A549 (cell line): ENCODE data around the gene ZMYND10. TPM values are rescaled to one million over a fixed set of nuclear protein-coding genes. Genes with fewer than 3 reads are reported as not detected.

Experiments
- ATAC-seq, 2 experiments: fragments of 200-7000 bp in 1 of 2; fragments of >200 bp in 1 of 2; cut with Nextera tagmentation in 1 of 2; cut with Tn5 transposase in 1 of 2; 3 replicates each; pipeline versions ENCODE4 v1.8.0 to v1.9.1; 2018 to 2020; ENCODE audit warnings: mild to moderate bottlenecking in 1 of 2, moderate library complexity in 1 of 2
- CTCF ChIA-PET: fragments of 300-600 bp; sonication (Branson Sonifier 250); formaldehyde crosslinking; extraction: SDS; loops from one replicate; lab custom pipeline; 2021; ENCODE audit warnings: antibody characterized with exemption, inconsistent platforms; lab: Yijun Ruan, JAX
- POLR2A ChIA-PET: fragments of 350-600 bp; formaldehyde crosslinking; extraction: SDS; loops from one replicate; lab custom pipeline; 2021; ENCODE audit warnings: antibody characterized with exemption, inconsistent platforms; lab: Yijun Ruan, JAX
- DNase-seq, 2 experiments: peaks; one replicate each; pipeline versions ENCODE4 v3.0.0 to v3.0.0-alpha.2; 2011 to 2016; ENCODE audit warnings: low read depth in 1 of 2, low spot score in 1 of 2
- FAIRE-seq: peaks from 2 replicates; lab custom pipeline; 2011; peaks lifted over from hg19 to GRCh38; lab: Jason Lieb, UNC
- H3K27ac ChIP-seq, 2 experiments: fragments of >200 bp; sonication (Bioruptor Twin); formaldehyde crosslinking; 3 replicates each; pipeline ENCODE4 v1.5.1; 2016 to 2017
- H3K4me1 ChIP-seq: fragments of >200 bp; sonication (Bioruptor Twin); formaldehyde crosslinking; 3 replicates; pipeline ENCODE4 v1.6.1; 2016
- H3K4me2 ChIP-seq: fragments of >200 bp; sonication (Bioruptor Twin); formaldehyde crosslinking; 3 replicates; pipeline ENCODE4 v1.6.1; 2016
- H3K4me3 ChIP-seq: fragments of >200 bp; sonication (Bioruptor Twin); formaldehyde crosslinking; 3 replicates; pipeline ENCODE4 v1.5.1; 2016
- H3K9me3 ChIP-seq: fragments of >200 bp; sonication (Bioruptor Twin); formaldehyde crosslinking; 3 replicates; pipeline ENCODE4 v1.6.1; 2016
- BCL3 ChIP-seq: fragments of >200 bp; sonication (Bioruptor Twin); formaldehyde crosslinking; IDR thresholded peaks from 3 replicates; pipeline ENCODE4 v1.6.1; 2016
- CBX8 ChIP-seq: fragments of 200-600 bp; sonication (generic); IDR thresholded peaks from 2 replicates; pipeline ENCODE4 v1.6.1; 2016
- CEBPB ChIP-seq, 2 experiments: fragments of >200 bp in 1 of 2; sonication (Bioruptor Twin) in 1 of 2; formaldehyde crosslinking in 1 of 2; IDR thresholded peaks; 2 replicates each; pipeline ENCODE4 v1.6.1; 2012 to 2016
- CTCF ChIP-seq: fragments of >200 bp; sonication (Bioruptor Twin); formaldehyde crosslinking; IDR thresholded peaks from 3 replicates; pipeline ENCODE4 v1.5.1; 2016
- EHF ChIP-seq: fragments of 250-450 bp; sonication (Bioruptor Pico); IDR thresholded peaks from 2 replicates; pipeline ENCODE4 v1.5.0; 2020; ENCODE audit warnings: mild to moderate bottlenecking
- EHMT2 ChIP-seq: fragments of 200-600 bp; sonication (generic); IDR thresholded peaks from 2 replicates; pipeline ENCODE4 v1.6.1; 2016; ENCODE audit warnings: antibody characterized with exemption, low read depth, mild to moderate bottlenecking, moderate library complexity
- FOXS1 ChIP-seq: fragments of 250-450 bp; sonication (Bioruptor Pico); IDR thresholded peaks from 2 replicates; pipeline ENCODE4 v1.5.0; 2020; ENCODE audit warnings: mild to moderate bottlenecking, moderate library complexity
- GATA3 ChIP-seq: IDR thresholded peaks from 2 replicates; pipeline ENCODE4 v1.6.1; 2012; ENCODE audit warnings: borderline replicate concordance
- HMGXB4 ChIP-seq: fragments of 250-450 bp; sonication (Bioruptor Pico); IDR thresholded peaks from 2 replicates; pipeline ENCODE4 v1.5.0; 2021; ENCODE audit warnings: mild to moderate bottlenecking, moderate library complexity, borderline replicate concordance
- HOXA7 ChIP-seq: fragments of 250-450 bp; sonication (Bioruptor Pico); IDR thresholded peaks from 2 replicates; pipeline ENCODE4 v1.5.0; 2020; ENCODE audit warnings: mild to moderate bottlenecking, moderate library complexity
- HOXB5 ChIP-seq: fragments of 250-450 bp; sonication (Bioruptor Pico); IDR thresholded peaks from 2 replicates; pipeline ENCODE4 v1.5.0; 2020; ENCODE audit warnings: mild to moderate bottlenecking, moderate library complexity
- JUN ChIP-seq, 2 experiments: fragments of >200 bp; sonication (Bioruptor Twin); formaldehyde crosslinking; IDR thresholded peaks; 2 replicates in 1 of 2; 3 replicates in 1 of 2; pipeline ENCODE4 v1.6.1; 2016 to 2017
- JUNB ChIP-seq: fragments of >200 bp; sonication (Bioruptor Twin); formaldehyde crosslinking; IDR thresholded peaks from 2 replicates; pipeline ENCODE4 v1.6.1; 2016
- MAZ ChIP-seq: fragments of 150-350 bp; IDR thresholded peaks from 2 replicates; pipeline ENCODE4 v1.6.1; 2014; ENCODE audit warnings: antibody characterized with exemption, low read depth, low read length, borderline replicate concordance
- NFE2L2 ChIP-seq: fragments of 150-350 bp; conservative IDR thresholded peaks from 2 replicates; pipeline ENCODE4 v1.6.1; 2014; ENCODE audit warnings: low read length
- PBX3 ChIP-seq: IDR thresholded peaks from 2 replicates; pipeline ENCODE4 v1.6.1; 2012
- PHF8 ChIP-seq: fragments of 200-600 bp; sonication (generic); IDR thresholded peaks from 2 replicates; pipeline ENCODE4 v1.6.1; 2016; ENCODE audit warnings: low read depth, mild to moderate bottlenecking, antibody characterized with exemption, moderate library complexity, borderline replicate concordance
- POLR2AphosphoS2 ChIP-seq: conservative IDR thresholded peaks from 2 replicates; pipeline ENCODE4 v1.6.1; 2012; ENCODE audit warnings: low read length, improper control_type of control experiment, inconsistent platforms
- RAD21 ChIP-seq, 2 experiments: fragments of >200 bp in 1 of 2; sonication (Bioruptor Twin) in 1 of 2; formaldehyde crosslinking in 1 of 2; IDR thresholded peaks in 1 of 2; conservative IDR thresholded peaks in 1 of 2; 2 replicates in 1 of 2; 3 replicates in 1 of 2; pipeline ENCODE4 v1.6.1; 2012 to 2018; ENCODE audit warnings: inconsistent platforms in 1 of 2
- RARB ChIP-seq: fragments of 250-450 bp; sonication (Bioruptor Pico); IDR thresholded peaks from 2 replicates; pipeline ENCODE4 v1.8.0; 2021; ENCODE audit warnings: mild to moderate bottlenecking, moderate library complexity
- REST ChIP-seq: fragments of 200-600 bp; sonication (generic); IDR thresholded peaks from 2 replicates; pipeline ENCODE4 v1.6.1; 2016; ENCODE audit warnings: antibody characterized with exemption, mild to moderate bottlenecking, moderate library complexity
- SREBF2 ChIP-seq: fragments of 450-650 bp; IDR thresholded peaks from 2 replicates; pipeline ENCODE4 v1.6.1; 2014; ENCODE audit warnings: mild to moderate bottlenecking, moderate library complexity
- TP53 ChIP-seq: fragments of 250-450 bp; sonication (Bioruptor Pico); IDR thresholded peaks from 2 replicates; pipeline ENCODE4 v1.5.0; 2021; ENCODE audit warnings: mild to moderate bottlenecking, moderate library complexity
- ZFP36 ChIP-seq: fragments of 450-650 bp; IDR thresholded peaks from 2 replicates; pipeline ENCODE4 v1.6.1; 2014; ENCODE audit warnings: borderline replicate concordance; ENCODE audit not compliant: partially characterized antibody
- WGBS: methylation state at CpG from one replicate; pipeline ENCODE4 v1.1.6; 2017; ENCODE audit errors: missing lambda C conversion rate; 5-methylcytosine and 5-hydroxymethylcytosine counted together
- polyA plus RNA-seq, 4 experiments: library from polyadenylated mRNA; depleted of rRNA in 3 of 4; stranded (reverse); fragments of >200 nt; fragmentation: RNase III in 1 of 4; extraction: RNeasy Plus Mini Kit Qiagen cat#74134 plus additional on column Dnase treatment in 1 of 4; gene quantifications; 2 replicates in 3 of 4; 3 replicates in 1 of 4; pipeline ENCODE4 v1.2.3, GENCODE V29; 2011 to 2017

ZMYND10 gene
- polyA plus RNA-seq, 2 of the 4 experiments (the other 2 are of a cell fraction): 0.43 to 0.77 TPM

GRCh38 chr3:50369012-50369670, 23.6 kb upstream of the ZMYND10 start:
- CTCF ChIA-PET: interaction anchor here (1.3 to 1.6 kb wide), 3 partner anchors 10 to 247 kb away, joined by 3 to 5 read pairs (median 4); partner anchors contain the start of gene TMEM115
- TF ChIP-seq JUN (IDR thresholded peaks at IDR 0.05): no peak
- TF ChIP-seq FOXS1 (CRISPR knock-in tag): no peak
- no peak for TF ChIP-seq CEBPB (IDR thresholded peaks at IDR 0.05)
- no peak for TF ChIP-seq BCL3
- no peak for TF ChIP-seq REST
- TF ChIP-seq JUNB: no peak
- TF ChIP-seq POLR2AphosphoS2: no peak
- no peak for TF ChIP-seq HMGXB4 (CRISPR knock-in tag)
- H3K4me2 ChIP-seq: no peak overlapping the region
- 38% methylated on average over 8 of the region's 9 CpGs for WGBS
- H3K27ac ChIP-seq: no peak overlapping the region
- ATAC-seq (no peak), FAIRE-seq (no peak), DNase-seq (no peak)
- peaks cover 9% of the 10 kb centered on the region; the same call in 2 of the 3 replicates for H3K4me1 ChIP-seq
- POLR2A ChIA-PET: no interaction called here
- no peaks in the 10 kb centered on the region for H3K9me3 ChIP-seq
- no peak overlapping the region for H3K4me3 ChIP-seq

- DNase-seq: no peak
- H3K9me3 ChIP-seq: no peaks in the 10 kb centered on the region
- no peak for FAIRE-seq
- POLR2A ChIA-PET: no interaction called here
- ATAC-seq: no peak
- no peak for TF ChIP-seq GATA3
- no peak for TF ChIP-seq CBX8
- TF ChIP-seq NFE2L2: no peak
- TF ChIP-seq HOXA7 (CRISPR knock-in tag): no peak
- no peak for TF ChIP-seq PHF8
- no peak for TF ChIP-seq CEBPB (IDR thresholded peaks at IDR 0.05)
- TF ChIP-seq PBX3: no peak
- no peak for TF ChIP-seq EHMT2
- TF ChIP-seq JUN (IDR thresholded peaks at IDR 0.05): no peak
- TF ChIP-seq HOXB5 (CRISPR knock-in tag): no peak
- TF ChIP-seq POLR2AphosphoS2: no peak
- no peak for TF ChIP-seq MAZ
- TF ChIP-seq CTCF: no peak
- TF ChIP-seq SREBF2: no peak
- TF ChIP-seq ZFP36: no peak
- TF ChIP-seq TP53: no peak
- TF ChIP-seq RARB (CRISPR knock-in tag): no peak
- TF ChIP-seq RAD21 (conservative IDR thresholded peaks at IDR 0.05 in 1 of 2, IDR thresholded peaks at IDR 0.05 in 1 of 2): no peak
- no peak for TF ChIP-seq EHF (CRISPR knock-in tag)
- H3K27ac ChIP-seq: no peak overlapping the region
- 67% methylated on average over 3 of the region's 5 CpGs for WGBS
- H3K4me3 ChIP-seq: no peak overlapping the region
- H3K4me2 ChIP-seq: no peak overlapping the region
- CTCF ChIA-PET: interaction anchor here (1.0 to 4.1 kb wide), 3 partner anchors 19 to 248 kb away, joined by 4 to 14 read pairs (median 4); no protein-coding TSS in a partner anchor
- no peaks in the 10 kb centered on the region for H3K4me1 ChIP-seq
Observed at GRCh38 chr3:50365842-50366220, 20.3 kb upstream of the ZMYND10 start.
